Astrocyte of the spinal cord (primary cell): Measurements from ENCODE around the gene SNX2.

Source experiments
- DNase-seq: peaks from one replicate; pipeline ENCODE4 v3.0.0; 2011; ENCODE audit warnings: low read depth, low spot score
- H3K4me3 ChIP-seq: 2 replicates; pipeline ENCODE4 v1.5.1; 2011; ENCODE audit warnings: low read depth, mild to moderate bottlenecking, low read length, moderate library complexity
- in situ Hi-C: cut with HindIII; loops from 2 replicates; pipeline ENCODE4 v1.10.0; 2017; ENCODE audit warnings: low sequenced_read_pairs
- TF ChIP-seq, protein P1 (sequence below): IDR thresholded peaks from 2 replicates; pipeline ENCODE4 v1.5.1; 2012; ENCODE audit warnings: low read depth, mild to moderate bottlenecking, low read length, inconsistent platforms

The SNX2 gene

DNA sequence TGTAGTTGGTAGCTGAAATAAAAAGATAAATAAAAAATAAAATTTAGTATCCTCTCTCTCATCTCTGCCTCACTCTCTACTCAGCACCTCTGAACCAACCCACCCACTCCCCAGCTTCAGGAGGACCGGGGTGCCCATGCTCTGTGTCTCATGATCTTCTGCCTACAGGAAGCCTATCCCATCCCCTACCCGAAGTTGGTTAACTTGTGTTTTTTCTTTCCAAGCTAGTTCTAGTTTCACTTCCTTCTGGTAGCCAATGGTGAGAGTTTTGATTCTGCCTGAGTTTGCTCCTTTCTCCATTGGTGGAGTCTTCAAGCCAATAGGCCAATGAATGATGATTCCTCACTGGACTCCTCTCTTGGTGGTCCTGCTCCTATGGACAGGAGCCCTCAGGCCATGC lies 102.6 kb downstream of the SNX2 start:
- no peak overlapping the region for H3K4me3 ChIP-seq
- TF ChIP-seq, protein P1, sequence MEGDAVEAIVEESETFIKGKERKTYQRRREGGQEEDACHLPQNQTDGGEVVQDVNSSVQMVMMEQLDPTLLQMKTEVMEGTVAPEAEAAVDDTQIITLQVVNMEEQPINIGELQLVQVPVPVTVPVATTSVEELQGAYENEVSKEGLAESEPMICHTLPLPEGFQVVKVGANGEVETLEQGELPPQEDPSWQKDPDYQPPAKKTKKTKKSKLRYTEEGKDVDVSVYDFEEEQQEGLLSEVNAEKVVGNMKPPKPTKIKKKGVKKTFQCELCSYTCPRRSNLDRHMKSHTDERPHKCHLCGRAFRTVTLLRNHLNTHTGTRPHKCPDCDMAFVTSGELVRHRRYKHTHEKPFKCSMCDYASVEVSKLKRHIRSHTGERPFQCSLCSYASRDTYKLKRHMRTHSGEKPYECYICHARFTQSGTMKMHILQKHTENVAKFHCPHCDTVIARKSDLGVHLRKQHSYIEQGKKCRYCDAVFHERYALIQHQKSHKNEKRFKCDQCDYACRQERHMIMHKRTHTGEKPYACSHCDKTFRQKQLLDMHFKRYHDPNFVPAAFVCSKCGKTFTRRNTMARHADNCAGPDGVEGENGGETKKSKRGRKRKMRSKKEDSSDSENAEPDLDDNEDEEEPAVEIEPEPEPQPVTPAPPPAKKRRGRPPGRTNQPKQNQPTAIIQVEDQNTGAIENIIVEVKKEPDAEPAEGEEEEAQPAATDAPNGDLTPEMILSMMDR: no peak
- no peak for DNase-seq
- in situ Hi-C loops: no loop called here

DNA sequence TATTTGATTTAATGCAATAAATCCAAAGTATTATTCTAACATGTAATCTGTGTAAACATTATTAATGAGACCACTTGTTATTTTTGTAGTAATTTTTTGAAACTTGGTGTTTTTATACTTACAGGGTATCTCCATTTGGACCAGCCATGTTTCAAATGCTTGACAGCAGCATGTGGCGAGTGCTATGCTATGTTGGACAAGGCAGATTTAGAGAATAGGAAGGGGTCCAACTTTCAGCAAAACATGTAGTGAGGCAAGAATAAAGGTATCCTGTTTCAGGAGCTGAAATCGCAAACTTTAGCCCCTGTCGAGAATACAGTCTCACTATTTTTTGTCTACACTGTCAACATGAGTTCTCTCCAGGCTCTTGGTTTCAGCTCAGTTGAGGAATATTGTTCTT lies 104.2 kb downstream of the SNX2 start:
- no peak overlapping the region for H3K4me3 ChIP-seq
- no peak for DNase-seq
- TF ChIP-seq, protein P1: no peak
- in situ Hi-C loops: no loop called here
